CD8-positive, alpha-beta memory T cell (primary cell): ENCODE results near the gene SLC17A4. TPM values are rescaled to one million over a fixed set of nuclear protein-coding genes. Genes with fewer than 3 reads are reported as not detected.

Experiments
- CTCF ChIA-PET: fragments of 350-600 bp; sonication (Branson Sonifier 250); formaldehyde crosslinking; loops from one replicate; lab custom pipeline; 2021; ENCODE audit warnings: antibody characterized with exemption; lab: Charles Lee
- POLR2A ChIA-PET: fragments of 350-600 bp; sonication (Branson Sonifier 250); formaldehyde crosslinking; loops from one replicate; lab custom pipeline; 2021; ENCODE audit warnings: antibody characterized with exemption; lab: Charles Lee
- DNase-seq, 5 donors: peaks; one replicate each; pipeline versions ENCODE4 v3.0.0 to v3.0.0-alpha.2; 2020 to 2022; ENCODE audit warnings: mixed read lengths in 1 of 5
- H3K27ac ChIP-seq: one replicate; pipeline ENCODE4 v1.7.0; 2013; ENCODE audit warnings: low read depth, mild to moderate bottlenecking, low read length, moderate library complexity
- H3K27me3 ChIP-seq: 2 replicates; pipeline ENCODE4 v1.7.0; 2013; ENCODE audit warnings: low read length, mild to moderate bottlenecking; ENCODE audit not compliant: insufficient read depth, poor library complexity, severe bottlenecking
- H3K36me3 ChIP-seq: 2 replicates; pipeline ENCODE4 v1.7.0; 2013; ENCODE audit warnings: mild to moderate bottlenecking, low read length, moderate library complexity; ENCODE audit not compliant: insufficient read depth
- H3K4me1 ChIP-seq: 2 replicates; pipeline ENCODE4 v1.7.0; 2013; ENCODE audit warnings: mild to moderate bottlenecking, low read length, moderate library complexity; ENCODE audit not compliant: insufficient read depth
- H3K4me3 ChIP-seq: 2 replicates; pipeline ENCODE4 v1.7.0; 2013; ENCODE audit warnings: mild to moderate bottlenecking, low read length
- H3K9me3 ChIP-seq: 2 replicates; pipeline ENCODE4 v1.7.0; 2013; ENCODE audit warnings: mild to moderate bottlenecking, low read length
- H3K27ac Mint-ChIP-seq, 8 donors: one replicate each; pipeline ENCODE4 v1.8.0; 2020 to 2021; ENCODE audit warnings: mixed read lengths in 8 of 8, mild to moderate bottlenecking in 6 of 8, inconsistent platforms in 3 of 8, moderate library complexity in 3 of 8
- H3K27me3 Mint-ChIP-seq, 2 donors: one replicate each; pipeline ENCODE4 v1.8.0; 2020 to 2021; ENCODE audit warnings: mixed read lengths in 2 of 2, mild to moderate bottlenecking in 1 of 2, moderate library complexity in 1 of 2
- H3K36me3 Mint-ChIP-seq, 3 donors: one replicate each; pipeline ENCODE4 v1.8.0; 2020 to 2021; ENCODE audit warnings: mixed read lengths in 3 of 3, inconsistent platforms in 1 of 3, mild to moderate bottlenecking in 1 of 3
- H3K4me1 Mint-ChIP-seq, 3 donors: one replicate each; pipeline ENCODE4 v1.8.0; 2020 to 2021; ENCODE audit warnings: mixed read lengths in 3 of 3, inconsistent platforms in 1 of 3, mild to moderate bottlenecking in 1 of 3
- H3K4me3 Mint-ChIP-seq, 7 donors: one replicate each; pipeline ENCODE4 v1.8.0; 2020 to 2021; ENCODE audit warnings: mixed read lengths in 7 of 7, mild to moderate bottlenecking in 6 of 7, moderate library complexity in 4 of 7, inconsistent platforms in 2 of 7
- H3K9me3 Mint-ChIP-seq, 5 donors: one replicate each; pipeline ENCODE4 v1.8.0; 2020 to 2022; ENCODE audit warnings: mixed read lengths in 5 of 5, mild to moderate bottlenecking in 3 of 5, moderate library complexity in 2 of 5, inconsistent platforms in 1 of 5
- polyA plus RNA-seq: library from polyadenylated mRNA; unstranded; fragments of 300-500 nt; fragmentation: Illumina TruSeq; gene quantifications from one replicate; pipeline ENCODE4 v1.2.3, GENCODE V29; 2021
- total RNA-seq, 2 experiments: library from RNA; stranded (reverse); gene quantifications; one replicate each; pipeline ENCODE4 v1.2.3, GENCODE V29; 2021

SLC17A4 gene
- total RNA-seq (not detected), polyA plus RNA-seq (not detected)

DNA sequence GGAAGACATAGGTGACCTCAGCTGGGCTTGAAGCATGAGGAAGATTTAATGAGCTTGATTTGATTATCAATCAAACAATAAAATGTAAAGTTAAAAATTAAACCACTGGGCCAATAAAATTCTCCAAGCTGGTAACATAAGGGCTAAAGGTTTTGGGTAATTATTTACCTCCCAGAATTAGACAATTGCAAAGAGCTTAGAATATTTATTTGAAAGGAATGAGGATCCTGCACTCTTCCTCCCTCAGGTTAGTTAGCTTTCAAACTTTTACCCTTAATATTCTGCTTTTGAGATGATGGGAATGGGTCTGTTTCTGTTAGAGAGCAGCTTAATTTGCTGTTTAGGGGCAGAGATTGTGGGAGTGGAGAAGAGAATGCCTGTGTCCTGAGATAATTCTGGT lies at the start of gene SLC17A4:
Gene SLC17A4, plus strand, starts transcription at position 208 of the 400 bp plus-strand sequence. CDS start 7,221 bp downstream, outside the sequence.
- CTCF ChIA-PET: no interaction called here
- DNase-seq: no peak
- H3K36me3 ChIP-seq: no peaks in the 10 kb centered on the region
- H3K4me1 ChIP-seq: no peaks in the 10 kb centered on the region
- H3K36me3 Mint-ChIP-seq: no peaks in the 10 kb centered on the region
- POLR2A ChIA-PET: no interaction called here
- H3K27me3 ChIP-seq: no peaks in the 10 kb centered on the region
- peaks cover 4 to 8% of the 10 kb centered on the region in 2 donors for H3K27me3 Mint-ChIP-seq
- H3K9me3 Mint-ChIP-seq: no peaks in the 10 kb centered on the region
- no peak within 1 kb of the TSS for H3K4me3 Mint-ChIP-seq
- H3K4me3 ChIP-seq: no peak within 1 kb of the TSS
- H3K27ac Mint-ChIP-seq: no peak within 1 kb of the TSS
- no peaks in the 10 kb centered on the region for H3K4me1 Mint-ChIP-seq
- no peak within 1 kb of the TSS for H3K27ac ChIP-seq
- no peaks in the 10 kb centered on the region for H3K9me3 ChIP-seq

DNA sequence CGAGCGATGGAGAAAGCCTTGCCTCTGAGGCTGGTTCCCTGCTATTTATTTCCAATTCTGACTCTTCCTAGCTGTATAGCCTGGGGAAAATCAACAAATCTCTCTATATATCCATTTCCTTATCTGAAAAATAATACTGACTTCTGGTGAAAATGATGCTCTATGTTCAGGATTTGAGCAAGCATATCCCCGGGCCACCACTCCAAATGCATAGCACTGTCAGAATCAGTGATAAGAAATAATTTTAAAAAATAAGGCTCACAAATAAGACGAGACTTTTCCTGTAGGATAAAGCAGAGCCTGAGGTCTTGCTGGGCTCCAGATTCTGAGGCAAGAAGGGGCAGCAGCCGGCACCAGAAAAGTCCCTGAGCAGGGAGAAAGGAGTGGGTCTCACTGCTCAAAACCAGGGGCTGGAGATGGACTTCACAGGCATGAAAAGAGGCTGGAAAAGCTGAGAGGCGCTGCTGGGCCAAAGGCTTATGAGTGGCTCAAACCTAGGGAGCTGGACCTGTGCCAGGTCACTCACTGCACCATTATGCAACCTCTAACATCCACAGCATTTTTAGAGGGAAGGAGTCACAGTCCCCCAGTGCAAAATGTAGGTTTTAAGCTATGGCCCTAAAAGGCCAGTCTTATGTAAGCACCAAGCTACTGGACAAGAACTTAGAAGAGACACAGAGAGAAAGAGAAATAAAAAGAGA lies 48.1 kb upstream of the SLC17A4 start:
- H3K36me3 ChIP-seq: no peaks in the 10 kb centered on the region
- H3K27me3 ChIP-seq: no peaks in the 10 kb centered on the region
- H3K4me3 ChIP-seq: no peak overlapping the region
- H3K27ac ChIP-seq: no peak overlapping the region
- Mint-ChIP-seq H3K4me3 (no peak overlapping the region), H3K27ac (no peak overlapping the region), H3K36me3 (no peaks in the 10 kb centered on the region), H3K27me3 (peaks cover 8 to 44% of the 10 kb centered on the region in 2 donors), H3K9me3 (peaks cover 0 to 1% (median 0%) of the 10 kb centered on the region in 5 donors), H3K4me1 (no peaks in the 10 kb centered on the region)
- no peak for DNase-seq
- ChIA-PET CTCF (no interaction called here), POLR2A (no interaction called here)
- no peaks in the 10 kb centered on the region for H3K9me3 ChIP-seq
- H3K4me1 ChIP-seq: no peaks in the 10 kb centered on the region

- no peaks in the 10 kb centered on the region for H3K4me1 Mint-ChIP-seq
- CTCF ChIA-PET: interaction anchor here (0.9 kb wide), 1 partner anchor 8 kb away, joined by 3 read pairs; no protein-coding TSS in a partner anchor
Measured at GRCh38 chr6:25709761-25710160, 44.8 kb upstream of the SLC17A4 start.

GRCh38 chr6:25710287-25710686 lies 44.3 kb upstream of the SLC17A4 start:
- ChIA-PET POLR2A (no interaction called here), CTCF (no interaction called here)
- Mint-ChIP-seq H3K4me1 (no peaks in the 10 kb centered on the region), H3K36me3 (no peaks in the 10 kb centered on the region), H3K27ac (no peak overlapping the region), H3K4me3 (no peak overlapping the region), H3K9me3 (peaks cover 0 to 1% (median 0%) of the 10 kb centered on the region in 5 donors), H3K27me3 (peaks cover 5 to 24% of the 10 kb centered on the region in 2 donors)
- H3K4me3 ChIP-seq: no peak overlapping the region
- H3K27me3 ChIP-seq: no peaks in the 10 kb centered on the region
- H3K27ac ChIP-seq: no peak overlapping the region
- no peak for DNase-seq
- H3K9me3 ChIP-seq: no peaks in the 10 kb centered on the region
- no peaks in the 10 kb centered on the region for H3K4me1 ChIP-seq
- no peaks in the 10 kb centered on the region for H3K36me3 ChIP-seq

More at GRCh38 chr6:25709761-25710160, 44.8 kb upstream of the SLC17A4 start:
- Histone ChIP-seq H3K4me1 (no peaks in the 10 kb centered on the region), H3K9me3 (no peaks in the 10 kb centered on the region), H3K36me3 (no peaks in the 10 kb centered on the region), H3K4me3 (no peak overlapping the region), H3K27me3 (no peaks in the 10 kb centered on the region), H3K27ac (no peak overlapping the region)
- H3K27me3 Mint-ChIP-seq: peaks cover 5 to 24% of the 10 kb centered on the region in 2 donors
- no peak for DNase-seq
- H3K4me3 Mint-ChIP-seq: no peak overlapping the region
- H3K27ac Mint-ChIP-seq: no peak overlapping the region
- H3K9me3 Mint-ChIP-seq: peaks cover 0 to 1% (median 0%) of the 10 kb centered on the region in 5 donors
- no peaks in the 10 kb centered on the region for H3K36me3 Mint-ChIP-seq
- POLR2A ChIA-PET: no interaction called here

- CTCF ChIA-PET: interaction anchor here (1.4 kb wide), 1 partner anchor 490 kb away, joined by 3 read pairs; no protein-coding TSS in a partner anchor
- no peaks in the 10 kb centered on the region for H3K9me3 Mint-ChIP-seq
Measured at GRCh38 chr6:25713824-25714223, 40.7 kb upstream of the SLC17A4 start.

GRCh38 chr6:25714765-25715164 lies 39.8 kb upstream of the SLC17A4 start:
- H3K36me3 Mint-ChIP-seq: no peaks in the 10 kb centered on the region
- no peaks in the 10 kb centered on the region for H3K9me3 Mint-ChIP-seq
- ChIA-PET POLR2A (no interaction called here), CTCF (interaction anchor here (1.4 kb wide), 1 partner anchor 491 kb away, joined by 3 read pairs; no protein-coding TSS in a partner anchor)
- Histone ChIP-seq H3K27ac (no peak overlapping the region), H3K27me3 (no peaks in the 10 kb centered on the region), H3K36me3 (no peaks in the 10 kb centered on the region), H3K4me1 (no peaks in the 10 kb centered on the region), H3K9me3 (no peaks in the 10 kb centered on the region), H3K4me3 (no peak overlapping the region)
- H3K4me3 Mint-ChIP-seq: no peak overlapping the region
- H3K27ac Mint-ChIP-seq: no peak overlapping the region
- H3K4me1 Mint-ChIP-seq: no peaks in the 10 kb centered on the region
- no peak for DNase-seq
- H3K27me3 Mint-ChIP-seq: peaks cover 6 to 20% of the 10 kb centered on the region in 2 donors

More at GRCh38 chr6:25713824-25714223, 40.7 kb upstream of the SLC17A4 start:
- H3K27me3 ChIP-seq: no peaks in the 10 kb centered on the region
- Mint-ChIP-seq H3K27me3 (peaks cover 6 to 21% of the 10 kb centered on the region in 2 donors), H3K27ac (no peak overlapping the region), H3K36me3 (no peaks in the 10 kb centered on the region), H3K4me1 (no peaks in the 10 kb centered on the region), H3K4me3 (no peak overlapping the region)
- no peaks in the 10 kb centered on the region for H3K9me3 ChIP-seq
- no peaks in the 10 kb centered on the region for H3K4me1 ChIP-seq
- H3K4me3 ChIP-seq: no peak overlapping the region
- no peak overlapping the region for H3K27ac ChIP-seq
- no peaks in the 10 kb centered on the region for H3K36me3 ChIP-seq
- POLR2A ChIA-PET: no interaction called here
- no peak for DNase-seq

DNA sequence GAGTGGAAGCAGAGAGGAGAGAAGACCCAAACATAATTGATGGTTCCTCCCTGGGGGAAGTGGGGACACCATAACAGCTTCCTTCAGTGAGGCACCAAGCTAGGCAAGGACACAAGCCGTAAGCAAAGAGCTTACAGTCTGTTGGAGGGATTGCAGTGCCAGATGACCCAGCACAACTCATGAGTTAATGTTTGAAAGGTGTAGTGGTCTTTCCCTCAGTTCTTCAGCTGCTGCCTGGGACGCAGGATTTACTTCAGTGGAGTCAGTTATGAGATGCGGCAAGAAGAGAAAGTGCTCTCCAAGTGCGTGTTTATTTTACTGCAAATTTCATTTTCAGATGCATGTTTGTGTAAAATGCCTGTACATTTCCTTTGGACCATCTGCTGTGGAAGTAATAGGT lies 38.7 kb upstream of the SLC17A4 start:
- Histone ChIP-seq H3K4me1 (no peaks in the 10 kb centered on the region), H3K4me3 (no peak overlapping the region), H3K27ac (no peak overlapping the region), H3K27me3 (peaks cover 3% of the 10 kb centered on the region), H3K9me3 (no peaks in the 10 kb centered on the region), H3K36me3 (no peaks in the 10 kb centered on the region)
- no peak for DNase-seq
- H3K27ac Mint-ChIP-seq: no peak overlapping the region
- H3K4me1 Mint-ChIP-seq: no peaks in the 10 kb centered on the region
- no peaks in the 10 kb centered on the region for H3K9me3 Mint-ChIP-seq
- ChIA-PET CTCF (interaction anchor here (1.2 kb wide), 1 partner anchor 166 kb away, joined by 4 read pairs; no protein-coding TSS in a partner anchor), POLR2A (no interaction called here)
- no peak overlapping the region for H3K4me3 Mint-ChIP-seq
- H3K36me3 Mint-ChIP-seq: no peaks in the 10 kb centered on the region
- peaks cover 6 to 18% of the 10 kb centered on the region in 2 donors for H3K27me3 Mint-ChIP-seq
